ENCODE data around the gene MEGF6.

DNA sequence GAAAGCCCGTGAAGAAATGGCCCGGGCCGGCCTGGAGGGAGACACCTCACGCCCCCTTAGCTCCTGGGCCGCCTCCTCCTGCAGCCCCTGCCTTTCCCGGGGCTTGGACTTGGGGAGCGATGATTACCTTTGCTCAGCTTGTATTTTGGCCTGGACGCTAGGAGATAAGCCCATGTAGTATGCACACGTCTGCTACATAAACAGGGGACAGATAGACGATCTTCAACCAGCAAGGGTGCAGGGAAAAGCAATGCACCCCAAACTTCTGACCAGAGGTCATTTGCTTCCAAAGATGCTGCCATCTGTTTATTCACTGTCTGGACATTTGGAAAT is 41.9 kb upstream of the MEGF6 start:
- TF ChIP-seq POLR2AphosphoS5 (IDR thresholded peaks at IDR 0.05; ENCODE audit: low read depth, low read length) = no peak
- no peak for TF ChIP-seq POLR2A (IDR thresholded peaks at IDR 0.05; ENCODE audit: low read depth, low read length)
- no peak for TF ChIP-seq TAF1 (IDR thresholded peaks at IDR 0.05; ENCODE audit: borderline replicate concordance, low read depth, low read length)
